HG03439 (cell line): ENCODE results near the gene MFSD11.
"Not testable (repeated sequence)": the region's sequence is repeated elsewhere in the genome, so short reads cannot be mapped to it uniquely, and the experiment has no call there.

Experiments
- ATAC-seq: cut with Tn5 transposase; IDR thresholded peaks from one replicate; pipeline ENCODE4 v1.9.1; 2021; ENCODE audit warnings: mild to moderate bottlenecking, moderate library complexity; ENCODE audit not compliant: unreplicated experiment

MFSD11 gene

DNA sequence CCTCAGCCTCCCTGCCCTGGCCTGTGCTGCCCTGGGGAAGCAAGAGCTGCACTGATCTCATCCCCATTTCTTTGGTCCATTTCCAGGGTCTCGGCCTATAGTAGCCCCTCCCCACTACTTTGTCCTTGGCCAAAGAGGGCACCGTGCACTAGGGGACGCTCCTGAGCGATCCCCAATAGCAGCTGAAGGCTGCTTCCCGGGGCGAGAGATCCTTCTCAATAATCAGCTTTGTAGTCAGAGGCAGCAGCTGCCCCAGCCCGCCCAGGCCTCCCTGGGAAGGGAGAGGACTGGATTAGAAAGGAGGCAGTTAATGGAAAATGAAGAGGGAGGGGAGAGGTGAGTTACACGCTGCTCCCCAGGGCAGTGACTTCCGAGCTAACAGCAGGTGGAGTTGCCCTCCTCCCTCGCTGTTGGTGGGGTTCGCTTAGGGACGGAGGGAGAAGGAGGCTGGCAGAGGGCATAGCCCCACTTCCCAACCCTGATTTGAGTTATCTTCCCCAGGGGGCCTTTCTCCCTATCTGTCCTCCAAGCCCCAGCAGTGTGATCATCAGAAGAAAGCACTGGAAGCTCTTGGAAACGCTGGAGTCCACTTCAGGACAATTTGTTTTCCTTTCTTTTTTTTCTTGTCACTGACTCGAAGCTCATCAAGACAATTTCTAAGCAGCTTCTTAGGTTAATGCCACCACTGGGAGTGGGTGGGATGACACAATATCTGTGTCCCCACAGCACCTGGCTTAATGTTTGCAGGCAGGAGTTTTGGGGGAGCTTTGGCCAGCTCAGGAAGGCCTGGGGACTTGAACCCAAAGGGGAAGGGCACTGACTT, 29.7 kb upstream of the MFSD11 start:
- no peak for ATAC-seq

DNA sequence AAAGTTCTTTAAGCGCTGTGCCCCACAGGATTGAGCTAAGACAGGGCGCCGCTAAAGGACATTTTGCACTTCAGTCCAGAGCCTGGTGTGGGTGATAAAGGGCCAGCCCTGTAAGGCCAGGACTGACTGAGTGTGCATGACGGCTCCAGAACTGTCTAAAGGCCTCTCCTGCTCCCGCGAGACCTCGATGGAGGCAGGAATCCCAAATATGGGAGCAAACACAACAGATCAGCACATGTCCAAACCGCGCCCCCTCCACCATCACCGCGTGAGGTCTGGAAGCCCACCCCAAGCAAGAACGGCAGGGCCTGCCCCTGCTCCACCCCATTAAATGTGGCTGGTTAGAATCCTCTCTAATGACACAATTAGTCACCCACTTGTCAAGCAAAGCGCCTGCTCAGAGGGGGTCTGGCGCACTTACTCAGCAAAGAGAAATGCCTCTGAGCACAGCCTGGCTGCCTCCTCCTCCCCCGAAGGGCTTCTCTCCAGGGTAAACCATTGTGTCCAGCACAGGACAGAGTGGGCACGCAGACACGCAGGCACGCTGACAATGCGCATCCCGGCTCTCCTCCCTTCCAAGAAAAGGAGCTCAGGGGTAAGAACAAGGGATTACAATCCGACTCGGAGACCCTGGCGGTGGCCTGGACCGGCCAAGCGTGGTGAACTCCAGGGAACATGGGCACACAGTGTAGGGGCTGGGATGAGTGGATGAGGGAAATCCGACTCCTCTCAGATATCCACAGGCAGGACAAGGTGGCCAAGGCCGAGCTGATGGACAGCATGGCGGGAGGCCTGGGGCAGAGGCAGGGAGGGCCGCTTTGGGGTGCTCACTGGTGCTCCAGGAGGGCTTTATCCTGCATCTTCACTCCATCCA, 28.6 kb upstream of the MFSD11 start:
- no peak for ATAC-seq

DNA sequence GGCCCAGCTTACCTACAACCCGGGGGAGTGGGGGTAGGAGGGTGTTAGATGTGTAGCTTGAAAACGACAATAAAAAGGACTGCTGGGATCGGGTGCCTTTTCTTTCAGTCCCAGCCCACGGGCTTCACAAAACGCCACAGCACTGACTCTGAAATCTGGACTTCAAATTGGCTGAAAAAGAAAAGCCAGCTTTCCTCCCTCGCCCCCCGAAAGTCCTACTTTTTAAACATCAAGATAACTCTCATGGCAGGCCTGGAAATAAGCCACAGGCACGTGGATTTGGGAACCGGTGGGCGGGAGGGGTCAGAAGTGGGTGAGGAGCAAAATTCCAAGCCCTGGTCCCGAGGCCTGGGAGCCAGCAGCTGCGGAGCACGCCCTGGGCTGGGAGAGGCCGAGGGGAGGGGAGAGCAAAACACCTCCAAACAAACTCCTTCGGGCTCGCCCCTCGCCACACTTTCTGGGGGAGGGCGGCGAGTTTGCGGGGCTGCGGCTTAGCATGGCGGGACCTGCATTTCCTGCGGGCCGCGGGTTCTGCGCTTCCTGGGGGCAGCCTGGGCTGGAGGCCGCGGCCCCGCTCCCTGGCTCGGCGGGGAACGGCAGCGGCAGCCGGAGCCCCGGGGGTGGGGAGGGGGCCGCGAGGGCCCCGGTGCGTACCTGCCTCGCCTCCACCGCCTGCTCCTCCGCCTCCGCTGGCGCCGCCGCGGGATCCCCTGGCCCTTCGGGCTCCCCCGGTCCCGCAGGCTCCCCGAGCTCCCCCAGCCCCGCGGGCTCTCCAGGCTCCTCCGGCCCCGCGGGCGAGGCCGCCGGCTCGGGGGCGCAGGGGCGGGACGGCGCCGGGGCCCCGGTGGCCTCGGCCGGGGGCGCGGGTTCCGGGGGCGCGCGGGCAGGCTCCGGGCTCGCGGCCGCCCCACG, 27.7 kb upstream of the MFSD11 start:
- not testable (repeated sequence) for ATAC-seq

DNA sequence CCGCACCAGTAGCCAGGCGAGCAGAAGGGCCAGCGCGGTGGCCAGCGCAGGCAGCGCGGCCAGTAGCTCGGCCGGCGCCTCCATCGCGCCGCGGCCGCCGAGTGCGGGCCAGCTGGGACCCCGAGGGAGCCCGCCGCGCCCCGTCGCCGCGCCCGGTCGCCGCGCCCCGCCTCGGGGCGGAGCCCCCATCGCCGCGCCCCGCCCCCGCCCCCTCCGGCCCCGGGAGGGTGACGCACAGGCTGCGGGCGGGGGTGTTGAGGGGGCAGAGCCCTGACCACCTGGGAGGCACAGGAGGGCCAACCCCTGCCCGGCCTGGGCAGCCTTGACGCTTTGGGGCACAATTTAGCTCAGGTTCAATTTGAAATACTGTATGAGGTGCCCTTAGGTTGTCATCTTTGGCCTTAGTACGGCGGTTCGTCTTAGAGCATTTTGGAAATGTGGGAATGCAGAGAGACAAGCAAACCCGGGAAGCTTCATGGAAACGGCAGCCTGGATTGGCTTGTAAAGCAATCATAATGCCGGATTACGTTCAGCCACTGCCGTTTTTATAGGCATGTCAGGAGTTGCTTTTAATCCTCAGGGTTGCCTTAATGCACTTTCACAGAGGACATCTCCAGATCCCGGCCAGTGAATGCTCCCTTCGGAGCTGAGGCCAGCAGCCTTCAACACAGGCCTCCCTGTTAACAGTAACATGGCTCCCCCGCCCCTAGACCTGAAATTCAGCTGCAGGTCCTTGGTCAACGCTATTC, 26.9 kb upstream of the MFSD11 start, which contains the start of gene MXRA7:
TSS of gene MXRA7 (minus strand) at position 103 of the 749 bp plus-strand sequence. CDS start at position 84, 19 bp downstream.
- ATAC-seq, result no peak

DNA sequence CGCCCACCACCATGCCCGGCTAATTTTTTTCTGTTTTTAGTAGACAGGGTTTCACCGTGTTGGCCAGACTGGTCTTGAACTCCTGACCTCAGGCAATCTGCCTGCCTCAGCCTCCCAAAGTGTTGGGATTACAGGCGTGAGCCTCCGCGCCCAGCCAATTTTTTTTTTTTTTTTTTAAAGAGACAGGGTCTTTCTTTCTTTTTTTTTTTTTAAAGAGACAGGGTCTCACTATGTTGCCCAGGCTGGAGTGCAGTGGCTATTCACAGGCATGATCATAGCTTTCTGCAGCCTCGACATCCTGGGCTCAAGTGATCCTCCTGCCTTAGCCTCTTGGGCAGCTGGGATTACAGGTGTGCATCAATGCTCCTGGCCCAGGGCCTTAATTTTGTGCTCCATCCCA, 25.6 kb upstream of the MFSD11 start:
- ATAC-seq, result not testable (repeated sequence)

DNA sequence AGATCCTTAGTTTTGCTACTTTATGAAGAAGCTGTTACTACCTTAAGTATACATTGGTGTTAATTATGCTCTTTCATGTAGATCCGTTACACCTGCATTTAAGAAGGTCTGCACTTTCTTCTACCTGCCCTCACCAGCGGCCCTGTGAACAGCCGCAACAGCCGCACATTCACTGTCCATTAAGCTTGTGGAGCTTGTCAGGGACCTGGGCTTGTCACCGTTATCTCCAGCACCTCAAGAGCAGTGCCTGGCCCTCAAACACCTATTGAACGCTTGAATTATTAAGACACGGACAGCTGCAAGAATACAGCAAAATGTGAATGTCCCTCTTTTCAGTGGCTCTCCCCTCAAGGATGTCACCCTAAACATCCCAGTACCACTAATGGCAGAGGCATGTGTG, 24.2 kb upstream of the MFSD11 start:
- no peak for ATAC-seq

DNA sequence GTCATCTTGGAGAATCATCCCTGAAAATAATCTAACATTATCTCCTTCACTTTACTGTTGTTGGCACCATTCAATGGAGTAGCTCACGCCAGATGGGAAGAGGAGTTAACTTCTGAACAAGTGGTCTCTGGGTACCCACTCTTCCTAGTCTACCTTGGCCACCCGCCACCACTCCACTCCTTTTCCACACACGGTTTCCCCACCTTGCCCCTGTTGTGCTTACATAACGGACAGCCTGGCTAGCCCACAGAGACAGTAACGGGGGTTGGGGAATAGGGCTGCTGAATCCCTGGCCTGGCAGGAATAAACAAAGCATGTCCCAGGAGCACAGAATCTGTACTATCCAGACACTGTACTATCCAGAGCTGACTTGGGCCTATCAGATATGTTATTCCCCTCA, 23.6 kb upstream of the MFSD11 start:
- ATAC-seq, result no peak

DNA sequence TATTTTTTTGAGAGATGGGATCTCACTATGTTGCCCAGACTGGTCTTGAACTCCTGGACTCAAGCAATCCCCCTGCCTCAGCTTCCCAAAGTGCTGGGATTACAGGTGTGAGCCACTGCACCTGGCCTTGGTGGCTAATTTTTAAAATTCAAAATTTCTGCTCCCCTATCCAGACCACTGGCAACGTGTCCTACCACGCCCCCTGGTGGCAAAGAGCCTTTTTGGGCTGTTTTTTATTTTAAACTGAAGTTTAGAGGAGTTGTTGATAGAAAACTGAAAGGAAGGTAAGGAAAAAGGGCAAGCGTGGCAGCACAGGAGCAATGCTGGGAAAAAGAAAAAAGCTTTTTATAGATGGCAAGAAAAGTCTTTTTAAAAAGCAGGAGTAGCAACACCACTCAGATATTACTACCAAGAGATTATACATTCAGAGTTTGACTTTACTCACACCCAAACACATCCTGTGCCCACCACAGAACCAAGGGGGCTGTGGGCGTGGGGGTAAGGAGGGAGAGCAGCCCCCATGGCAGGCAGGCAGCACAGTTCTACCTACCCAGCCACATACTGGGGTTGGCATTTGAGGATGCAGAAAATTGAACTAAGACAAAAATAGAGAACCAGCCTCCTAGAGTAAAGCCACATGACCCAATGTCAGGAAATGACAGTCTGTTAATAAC, 23.0 kb upstream of the MFSD11 start:
- ATAC-seq, result no peak

DNA sequence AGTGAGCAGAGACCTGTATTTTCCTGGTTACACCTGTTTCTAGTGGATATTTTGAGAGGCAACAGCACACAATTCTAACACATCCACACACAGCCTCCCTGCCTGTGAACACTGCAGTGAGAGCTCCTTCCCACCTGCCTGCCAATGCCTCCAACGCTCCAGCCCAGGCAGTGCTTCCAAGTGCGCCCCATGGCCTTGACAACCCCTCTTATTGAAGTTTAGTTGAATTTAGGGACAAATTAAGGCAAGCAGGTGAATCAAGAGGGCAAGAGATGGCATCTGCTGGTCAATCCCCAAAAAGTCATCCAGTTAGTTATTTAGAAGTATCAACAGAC, 22.5 kb upstream of the MFSD11 start:
- ATAC-seq, result no peak

DNA sequence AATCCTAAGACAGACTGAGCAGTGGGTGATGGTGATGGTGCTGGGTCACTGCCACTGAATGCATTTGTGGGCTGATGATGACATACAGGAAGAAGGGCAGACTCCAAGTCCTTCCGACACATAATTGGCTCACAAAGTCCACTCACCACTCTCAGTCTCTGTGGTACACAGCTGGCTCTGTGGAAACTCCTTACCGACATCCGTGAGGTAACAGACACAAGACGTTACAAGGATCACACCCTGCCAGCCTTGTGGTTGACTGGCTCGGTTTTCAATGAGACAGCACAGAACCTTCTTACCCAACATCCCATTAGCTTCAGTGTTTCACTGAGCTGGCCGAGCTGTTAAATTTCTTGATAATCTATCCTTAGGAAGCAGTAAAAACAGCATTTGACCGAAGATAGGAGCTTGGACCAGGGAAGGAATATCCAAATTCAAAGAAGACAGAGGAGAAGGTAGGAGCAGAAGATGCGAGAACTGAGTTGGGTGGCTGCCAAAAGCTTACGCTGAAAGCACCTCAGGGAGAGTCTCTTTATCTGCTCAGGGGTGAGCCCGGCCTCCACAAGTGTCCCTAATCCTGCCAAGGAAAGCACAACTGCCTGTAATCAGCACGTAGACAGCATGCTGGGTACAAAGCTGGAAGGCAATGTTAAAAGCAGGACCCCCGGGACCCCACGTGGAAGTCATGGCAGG, 21.6 kb upstream of the MFSD11 start:
- no peak for ATAC-seq

DNA sequence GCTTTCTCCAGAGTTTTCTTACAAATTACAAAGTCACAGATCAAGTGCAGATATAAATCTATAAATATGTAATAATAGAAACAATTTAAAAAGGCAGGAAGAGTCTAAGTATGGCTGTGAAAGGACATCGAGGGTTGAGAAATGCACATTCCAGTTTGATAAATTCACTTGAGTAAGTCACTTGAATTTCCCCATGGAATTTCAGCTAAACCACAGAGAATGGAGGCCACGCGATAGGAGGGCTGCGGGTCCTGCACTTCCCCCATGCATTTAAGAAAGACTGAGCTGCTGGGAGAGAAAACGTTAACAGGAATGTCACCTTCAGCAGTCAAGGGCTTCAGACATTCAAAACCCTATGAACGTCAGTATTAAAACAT, 21.1 kb upstream of the MFSD11 start:
- no peak for ATAC-seq

DNA sequence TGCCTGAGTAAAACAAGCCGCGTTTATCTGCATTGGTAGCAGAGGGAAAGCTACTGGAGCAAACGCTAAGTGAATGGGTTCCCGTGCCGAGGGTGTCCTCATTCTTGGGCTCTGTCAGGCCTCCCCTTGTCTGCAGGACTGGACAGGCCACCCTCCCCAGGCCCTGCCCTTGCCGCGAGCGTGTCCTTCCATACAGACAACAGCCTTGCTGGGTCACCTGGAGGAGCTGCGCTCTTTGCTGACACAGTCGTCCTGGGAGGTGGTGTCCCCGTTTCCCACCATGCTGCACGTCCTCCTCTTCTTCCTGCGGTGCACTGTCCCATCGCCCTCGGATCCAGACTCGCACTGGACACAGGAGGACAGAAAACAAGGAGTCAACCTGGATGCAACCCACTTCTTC, 19.4 kb upstream of the MFSD11 start:
- no peak for ATAC-seq

DNA sequence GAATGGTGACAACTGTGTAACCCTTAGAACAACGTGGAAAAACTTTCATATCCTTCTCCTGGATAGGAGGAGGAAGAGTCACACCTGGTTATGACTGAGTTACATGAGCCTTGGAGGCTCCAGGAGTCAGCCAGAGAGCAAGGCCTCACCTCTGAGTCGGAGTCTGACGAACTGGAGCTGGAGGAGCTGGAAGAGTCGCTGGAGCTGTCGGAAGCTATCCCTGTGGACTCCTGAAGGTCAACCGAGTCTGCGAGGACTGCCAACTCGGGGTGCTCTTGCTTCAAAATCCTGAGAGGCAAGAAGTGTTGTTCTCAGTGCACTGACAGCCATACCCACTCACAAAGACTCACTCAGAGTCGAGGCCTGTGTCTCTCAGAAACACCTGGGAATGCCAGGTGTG, 17.7 kb upstream of the MFSD11 start:
- ATAC-seq, result no peak

DNA sequence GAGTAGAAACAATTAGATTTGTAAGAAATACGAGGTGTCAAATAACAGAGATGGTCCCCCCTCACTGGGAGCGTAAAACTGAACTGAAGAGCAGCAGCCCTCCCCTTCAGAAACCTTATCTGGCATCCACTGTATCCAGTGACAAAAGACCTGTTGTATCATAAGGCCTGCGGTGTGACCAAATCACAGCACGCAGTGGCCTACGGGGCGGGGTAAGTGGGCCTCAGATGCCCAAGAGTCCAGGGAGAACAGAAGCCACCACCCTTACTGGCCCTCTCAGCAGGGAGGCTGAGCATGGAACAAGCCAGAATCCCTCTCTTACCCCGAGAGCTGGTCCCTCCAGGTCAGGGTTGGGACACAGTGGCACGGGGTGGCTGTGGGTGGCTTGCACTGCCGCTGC, 17.0 kb upstream of the MFSD11 start:
- ATAC-seq, result no peak

DNA sequence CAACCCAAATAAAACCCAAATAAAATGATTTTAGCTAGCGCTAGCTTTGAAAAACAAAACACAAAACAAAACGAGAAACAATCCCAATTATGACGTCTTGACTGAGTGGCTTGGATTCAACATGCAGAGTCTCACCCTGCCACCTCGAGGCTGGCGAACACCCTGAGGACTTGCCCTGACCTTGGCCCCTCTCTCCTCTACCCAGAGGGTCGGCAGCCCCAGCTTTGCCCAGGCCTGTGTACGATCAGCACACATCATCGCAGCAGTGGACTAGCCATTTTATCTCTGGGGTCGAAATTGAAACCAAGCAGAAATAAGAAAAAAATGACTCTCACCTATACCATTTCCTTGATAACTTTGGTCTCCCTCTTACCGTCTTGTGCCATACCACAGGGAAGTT, 16.5 kb upstream of the MFSD11 start:
- ATAC-seq, result no peak

DNA sequence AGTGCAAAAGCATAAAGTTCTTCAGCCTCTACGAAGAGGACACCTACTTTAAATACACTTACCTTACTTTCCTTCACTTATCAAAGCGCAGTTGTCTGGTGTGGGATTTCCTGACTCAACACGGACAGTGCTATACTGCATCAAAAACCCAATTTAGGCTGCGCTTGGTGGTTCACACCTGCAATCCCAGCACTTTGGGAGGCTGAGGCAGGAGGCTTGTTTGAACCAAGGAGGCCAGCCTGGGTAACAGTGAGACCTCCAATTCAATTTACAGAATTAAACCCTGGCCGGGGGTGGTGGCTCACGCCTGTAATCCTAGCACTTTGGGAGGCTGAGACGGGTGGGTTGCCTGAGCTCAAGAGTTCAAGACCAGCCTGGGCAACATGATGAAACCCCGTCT, 15.6 kb upstream of the MFSD11 start:
- ATAC-seq, result no peak

DNA sequence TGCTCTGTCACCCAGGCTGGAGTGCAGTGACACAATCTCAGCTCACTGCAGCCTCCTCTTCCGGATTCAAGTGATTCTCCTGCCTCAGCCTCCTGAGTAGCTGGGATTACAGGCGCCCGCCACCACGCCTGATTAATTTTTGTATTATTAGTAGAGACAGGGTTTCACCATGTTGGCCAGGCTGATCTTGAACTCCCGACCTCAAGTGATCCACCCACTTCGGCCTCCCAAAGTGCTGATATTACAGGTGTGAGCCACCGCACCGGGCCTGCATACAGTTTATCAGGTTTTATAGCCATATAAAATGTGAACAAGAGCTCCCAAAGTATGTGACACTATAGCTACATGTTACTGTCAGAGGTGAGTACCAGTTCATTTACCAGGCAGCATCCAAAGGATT, 14.9 kb upstream of the MFSD11 start:
- ATAC-seq, result not testable (repeated sequence)

DNA sequence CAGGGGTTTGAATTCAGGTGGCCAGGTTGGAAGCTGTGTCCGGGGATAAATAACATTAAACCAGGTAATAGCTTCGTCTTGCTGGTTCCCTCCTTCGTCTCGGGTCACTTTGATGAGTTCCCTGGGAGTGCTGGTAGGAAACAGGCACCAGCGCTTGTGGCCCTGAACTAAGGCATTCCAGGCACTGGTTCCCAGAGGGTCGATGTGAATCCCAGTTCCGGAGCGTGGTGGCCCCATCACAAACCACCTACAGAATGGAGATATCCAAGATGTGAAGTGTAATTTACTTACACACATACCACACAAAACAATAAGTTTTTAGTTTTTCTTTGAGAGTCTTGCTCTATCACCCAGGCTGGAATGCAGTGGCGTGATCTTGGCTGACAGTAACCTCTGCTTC, 14.1 kb upstream of the MFSD11 start:
- no peak for ATAC-seq

DNA sequence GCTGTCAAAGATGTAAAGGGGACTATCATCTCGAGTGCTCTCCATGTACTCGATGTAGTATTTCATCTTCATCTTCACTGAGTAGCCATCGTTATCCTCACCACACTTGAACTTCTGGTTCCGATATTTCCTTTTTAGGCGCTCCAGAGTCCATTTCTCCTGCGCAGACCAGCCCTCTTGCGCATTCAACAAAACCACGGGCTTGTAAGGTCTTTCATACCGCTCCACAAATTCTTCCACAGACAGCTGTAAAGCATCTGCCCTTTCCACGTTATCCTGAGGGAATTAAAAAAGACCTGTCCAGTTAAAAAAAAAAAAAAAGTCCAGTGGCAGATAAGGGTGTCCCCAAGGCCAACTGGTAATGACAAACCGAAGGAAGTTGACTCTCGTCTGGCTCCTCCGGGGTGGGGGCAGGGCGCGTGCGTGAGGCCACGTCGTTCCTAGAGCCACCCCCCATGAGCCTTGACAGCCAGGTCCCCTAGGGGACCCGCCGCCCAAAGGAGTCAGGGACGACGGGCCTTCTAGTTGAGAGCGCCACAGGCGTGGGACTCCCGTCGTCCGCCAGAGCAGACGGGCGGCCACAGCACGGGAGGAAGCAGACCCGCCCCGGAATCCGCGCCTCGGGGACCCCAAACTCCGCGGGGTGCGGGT, 12.2 kb upstream of the MFSD11 start:
- ATAC-seq, result peak; percentile 20
